ENCODE results near the gene AK5. TPM values are rescaled to one million over a fixed set of nuclear protein-coding genes. Genes with fewer than 3 reads are reported as not detected.

The AK5 gene
- total and polyA plus RNA-seq, 9 donors: 0.45 to 3.5 (median 0.82) TPM; not detected in 2

DNA sequence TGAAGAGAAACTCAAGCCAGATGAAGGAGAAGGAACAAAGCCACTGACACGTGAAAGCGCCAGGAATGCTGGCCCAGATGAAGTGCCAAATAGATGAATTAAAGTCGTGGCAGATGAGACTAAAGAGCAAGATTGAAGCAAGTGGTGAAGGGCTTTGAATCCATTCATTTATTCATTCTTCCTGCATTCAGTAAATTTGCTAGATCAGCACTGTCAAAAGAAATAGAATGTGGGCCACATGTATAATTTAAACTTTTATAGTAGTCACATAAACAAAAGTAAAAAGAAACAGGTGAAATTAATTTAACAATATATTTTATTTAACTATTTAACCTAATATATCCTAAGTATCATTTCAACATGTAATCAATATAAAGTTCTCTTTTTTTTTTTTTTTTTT is 265.1 kb downstream of the AK5 start:
- Histone ChIP-seq H3K36me3 (no peaks in the 10 kb centered on the region), H3K4me3 (no peak overlapping the region), H3K9me3 (no peaks in the 10 kb centered on the region), H3K27me3 (no peaks in the 10 kb centered on the region), H3K27ac (no peak overlapping the region), H3K4me1 (ENCODE audit: insufficient read depth) (no peaks in the 10 kb centered on the region)
- intact Hi-C loops (cut with DNase I): no loop called here
- WGBS, 3 donors: 78 to 88% (median 88%) methylated on average over 3 of the region's 3 CpGs
- DNase-seq: no peak
- TF ChIP-seq POLR2A (IDR thresholded peaks at IDR 0.05) (no peak), EP300 (IDR thresholded peaks at IDR 0.05) (no peak)
- TF ChIP-seq, protein P1, sequence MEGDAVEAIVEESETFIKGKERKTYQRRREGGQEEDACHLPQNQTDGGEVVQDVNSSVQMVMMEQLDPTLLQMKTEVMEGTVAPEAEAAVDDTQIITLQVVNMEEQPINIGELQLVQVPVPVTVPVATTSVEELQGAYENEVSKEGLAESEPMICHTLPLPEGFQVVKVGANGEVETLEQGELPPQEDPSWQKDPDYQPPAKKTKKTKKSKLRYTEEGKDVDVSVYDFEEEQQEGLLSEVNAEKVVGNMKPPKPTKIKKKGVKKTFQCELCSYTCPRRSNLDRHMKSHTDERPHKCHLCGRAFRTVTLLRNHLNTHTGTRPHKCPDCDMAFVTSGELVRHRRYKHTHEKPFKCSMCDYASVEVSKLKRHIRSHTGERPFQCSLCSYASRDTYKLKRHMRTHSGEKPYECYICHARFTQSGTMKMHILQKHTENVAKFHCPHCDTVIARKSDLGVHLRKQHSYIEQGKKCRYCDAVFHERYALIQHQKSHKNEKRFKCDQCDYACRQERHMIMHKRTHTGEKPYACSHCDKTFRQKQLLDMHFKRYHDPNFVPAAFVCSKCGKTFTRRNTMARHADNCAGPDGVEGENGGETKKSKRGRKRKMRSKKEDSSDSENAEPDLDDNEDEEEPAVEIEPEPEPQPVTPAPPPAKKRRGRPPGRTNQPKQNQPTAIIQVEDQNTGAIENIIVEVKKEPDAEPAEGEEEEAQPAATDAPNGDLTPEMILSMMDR (IDR thresholded peaks at IDR 0.05): no peak

DNA sequence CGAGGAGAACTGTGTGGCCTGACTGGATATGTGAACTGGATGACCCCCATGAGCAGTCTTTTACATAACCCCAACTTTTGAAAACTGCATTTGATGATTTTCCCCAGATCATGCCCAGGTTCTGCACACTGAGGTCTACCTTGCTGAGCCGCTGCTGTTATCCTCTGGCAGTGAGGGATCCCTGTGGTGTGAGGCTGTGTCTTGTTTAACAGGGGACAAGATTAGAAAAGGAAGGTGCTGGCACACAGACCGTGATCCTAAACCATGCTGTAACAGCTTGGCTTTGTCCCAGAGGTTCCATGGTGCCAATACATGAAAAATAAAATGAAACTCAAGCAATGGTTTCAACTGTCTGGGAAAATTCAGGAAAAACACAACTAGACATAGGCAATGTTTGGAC is 266.5 kb downstream of the AK5 start:
- intact Hi-C loops (cut with DNase I): no loop called here
- H3K4me1 ChIP-seq (ENCODE audit: insufficient read depth): no peaks in the 10 kb centered on the region
- 75 to 81% (median 81%) methylated on average over 3 of the region's 3 CpGs for WGBS, 3 donors
- TF ChIP-seq EP300 (IDR thresholded peaks at IDR 0.05) (no peak), POLR2A (IDR thresholded peaks at IDR 0.05) (no peak)
- TF ChIP-seq, protein P1 (IDR thresholded peaks at IDR 0.05): no peak
- H3K27ac ChIP-seq: no peak overlapping the region
- H3K4me3 ChIP-seq: no peak overlapping the region
- H3K36me3 ChIP-seq: no peaks in the 10 kb centered on the region
- no peaks in the 10 kb centered on the region for H3K27me3 ChIP-seq
- no peak for DNase-seq
- H3K9me3 ChIP-seq: no peaks in the 10 kb centered on the region

DNA sequence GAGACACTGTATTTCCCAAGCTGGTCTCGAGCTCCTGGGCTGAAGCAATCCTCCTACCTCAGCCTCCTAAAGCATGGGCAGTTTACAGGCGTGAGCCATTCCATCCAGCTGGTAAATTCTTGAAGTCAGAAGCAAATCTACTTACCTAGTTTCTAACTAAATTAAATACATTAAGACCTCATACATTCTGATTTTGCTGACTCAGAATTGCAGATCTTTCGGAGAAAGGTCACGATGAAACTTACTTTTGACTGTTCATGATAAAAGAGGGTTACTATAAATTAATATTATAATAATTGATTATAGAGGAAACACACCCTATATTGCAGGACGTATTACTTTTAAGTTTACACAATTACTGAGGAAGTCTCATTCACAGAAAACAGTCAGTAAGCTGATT is 268.3 kb downstream of the AK5 start:
- no peaks in the 10 kb centered on the region for H3K9me3 ChIP-seq
- WGBS, 3 donors: 88 to 90% (median 90%) methylated on average over 5 of the region's 5 CpGs
- H3K4me1 ChIP-seq (ENCODE audit: insufficient read depth): no peaks in the 10 kb centered on the region
- DNase-seq: no peak
- H3K36me3 ChIP-seq: no peaks in the 10 kb centered on the region
- H3K27me3 ChIP-seq: no peaks in the 10 kb centered on the region
- intact Hi-C loops (cut with DNase I): no loop called here
- H3K27ac ChIP-seq: no peak overlapping the region
- TF ChIP-seq, protein P1 (IDR thresholded peaks at IDR 0.05): no peak
- TF ChIP-seq POLR2A (IDR thresholded peaks at IDR 0.05): no peak
- H3K4me3 ChIP-seq: no peak overlapping the region

DNA sequence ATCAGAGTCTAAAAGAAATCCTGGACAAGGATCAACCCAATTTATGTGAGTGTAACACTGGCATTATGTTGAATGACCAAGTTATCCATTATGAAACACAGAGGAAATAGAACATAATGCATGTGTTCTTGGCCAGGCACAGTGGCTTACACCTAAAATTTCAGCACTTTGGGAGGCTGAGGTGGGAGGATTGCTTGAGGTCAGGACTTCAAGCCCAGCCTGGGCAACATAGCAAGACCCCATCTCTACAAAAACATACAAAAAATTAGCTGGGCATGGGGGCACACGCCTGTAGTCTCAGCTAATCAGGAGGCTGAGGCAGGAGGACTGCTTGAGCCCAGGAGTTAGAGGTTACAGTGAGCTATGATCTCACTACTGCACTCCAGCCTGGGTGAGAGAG is 270.8 kb downstream of the AK5 start:
- 79 to 96% (median 82%) methylated on average over 1 of the region's 1 CpG for WGBS, 3 donors
- no peaks in the 10 kb centered on the region for H3K36me3 ChIP-seq

More for the DNA sequence above, 270.8 kb downstream of the AK5 start:
- Histone ChIP-seq H3K4me1 (ENCODE audit: insufficient read depth) (peaks cover 1% of the 10 kb centered on the region), H3K27ac (no peak overlapping the region), H3K4me3 (no peak overlapping the region), H3K27me3 (no peaks in the 10 kb centered on the region), H3K9me3 (no peaks in the 10 kb centered on the region)
- TF ChIP-seq, protein P1 (IDR thresholded peaks at IDR 0.05): no peak
- no peak for TF ChIP-seq EP300 (IDR thresholded peaks at IDR 0.05)
- no peak for TF ChIP-seq POLR2A (IDR thresholded peaks at IDR 0.05)
- intact Hi-C loops (cut with DNase I): no loop called here
- no peak for DNase-seq

Data from ovary (tissue), 9 donors.